ENCODE measurements around the gene SERINC4.

SERINC4 gene

GRCh38 chr15:43749690-43750345, 50.2 kb downstream of the SERINC4 start:
- peak; percentile 93 for DNase-seq (ENCODE audit: low spot score)

GRCh38 chr15:43748376-43748775, 51.6 kb downstream of the SERINC4 start:
- DNase-seq (ENCODE audit: low spot score) = peak; percentile 58

- DNase-seq (ENCODE audit: low spot score) = peak; percentile 63
Measured at GRCh38 chr15:43746903-43747309, 53.1 kb downstream of the SERINC4 start.

- DNase-seq (ENCODE audit: low spot score) = peak; percentile 92
Measured at GRCh38 chr15:43746245-43746902, 53.6 kb downstream of the SERINC4 start, which contains the start of gene PDIA3. PDIA3 (plus strand) TSS chr15:43746438; CDS start chr15:43746540, 102 bp downstream.
